ENCODE results near the gene TIMP3.

DNA sequence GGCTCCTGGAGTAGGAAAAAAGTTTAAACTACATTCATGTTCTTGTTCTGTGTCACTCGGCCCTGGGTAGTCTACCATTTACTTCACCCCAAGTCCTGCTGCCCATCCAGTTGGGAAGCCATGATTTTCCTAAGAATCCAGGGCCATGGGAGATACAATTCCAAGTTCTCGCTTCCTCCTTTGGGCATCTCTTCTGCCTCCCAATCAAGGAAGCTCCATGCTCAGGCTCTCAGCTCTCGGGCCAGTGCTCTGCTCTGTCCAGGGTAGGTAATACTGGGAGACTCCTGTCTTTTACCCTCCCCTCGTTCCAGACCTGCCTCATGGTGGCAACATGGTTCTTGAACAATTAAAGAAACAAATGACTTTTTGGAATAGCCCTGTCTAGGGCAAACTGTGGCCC lies 60.6 kb downstream of the TIMP3 start:
- TF ChIP-seq CTCF (conservative IDR thresholded peaks at IDR 0.05 in 1 of 2, IDR thresholded peaks at IDR 0.05 in 1 of 2; ENCODE audit: low read depth in 1 of 2, low read length in 2 of 2) (no peak), EZH2 (IDR thresholded peaks at IDR 0.05; ENCODE audit: low read length, missing control alignments) (no peak)
